ENCODE data around the gene PSPN. TPM values are rescaled to one million over a fixed set of nuclear protein-coding genes. Genes with fewer than 3 reads are reported as not detected.

The PSPN gene
- total RNA-seq, 2 donors from 2014 or later = 1.7 to 6.0 TPM

GRCh38 chr19:6340493-6341201 lies 35.1 kb downstream of the PSPN start:
- no peak overlapping the region for H3K27ac ChIP-seq
- no peaks in the 10 kb centered on the region for H3K27me3 ChIP-seq
- no peak overlapping the region for H3K9ac ChIP-seq (ENCODE audit: low read depth in 2 of 2, low read length in 2 of 2)
- intact Hi-C loops (cut with DNase I) = no loop called here
- H3K4me1 ChIP-seq = no peaks in the 10 kb centered on the region
- no peak for DNase-seq
- TF ChIP-seq CTCF (IDR thresholded peaks at IDR 0.05) = no peak
- no peak overlapping the region for H3K4me3 ChIP-seq
- H3K36me3 ChIP-seq = no peaks in the 10 kb centered on the region
- H3K9me3 ChIP-seq = no peaks in the 10 kb centered on the region

GRCh38 chr19:6334490-6335285 lies 41.0 kb downstream of the PSPN start:
- no peaks in the 10 kb centered on the region for H3K36me3 ChIP-seq
- no peaks in the 10 kb centered on the region for H3K4me1 ChIP-seq
- no peak overlapping the region for H3K4me3 ChIP-seq
- no peaks in the 10 kb centered on the region for H3K9me3 ChIP-seq
- no peak overlapping the region for H3K27ac ChIP-seq
- DNase-seq = no peak
- no peaks in the 10 kb centered on the region for H3K27me3 ChIP-seq
- intact Hi-C loops (cut with DNase I) = no loop called here
- no peak for TF ChIP-seq CTCF (IDR thresholded peaks at IDR 0.05)
- no peak overlapping the region for H3K9ac ChIP-seq (ENCODE audit: low read depth in 2 of 2, low read length in 2 of 2)

- Histone ChIP-seq H3K27ac (no peak within 1 kb of the TSS), H3K9ac (ENCODE audit: low read depth in 2 of 2, low read length in 2 of 2) (no peak within 1 kb of the TSS), H3K27me3 (no peaks in the 10 kb centered on the region), H3K9me3 (no peaks in the 10 kb centered on the region), H3K36me3 (no peaks in the 10 kb centered on the region), H3K4me3 (no peak within 1 kb of the TSS), H3K4me1 (no peaks in the 10 kb centered on the region)
- intact Hi-C loops (cut with DNase I) = no loop called here
- no peak for DNase-seq
- no peak for TF ChIP-seq CTCF (IDR thresholded peaks at IDR 0.05)
These were observed 42.3 kb downstream of the PSPN start, which contains the start of gene ACER1 for GRCh38 chr19:6333439-6333838. Gene ACER1 (minus strand): TSS chr19:6333612. CDS start chr19:6333551, 61 bp downstream.

DNA sequence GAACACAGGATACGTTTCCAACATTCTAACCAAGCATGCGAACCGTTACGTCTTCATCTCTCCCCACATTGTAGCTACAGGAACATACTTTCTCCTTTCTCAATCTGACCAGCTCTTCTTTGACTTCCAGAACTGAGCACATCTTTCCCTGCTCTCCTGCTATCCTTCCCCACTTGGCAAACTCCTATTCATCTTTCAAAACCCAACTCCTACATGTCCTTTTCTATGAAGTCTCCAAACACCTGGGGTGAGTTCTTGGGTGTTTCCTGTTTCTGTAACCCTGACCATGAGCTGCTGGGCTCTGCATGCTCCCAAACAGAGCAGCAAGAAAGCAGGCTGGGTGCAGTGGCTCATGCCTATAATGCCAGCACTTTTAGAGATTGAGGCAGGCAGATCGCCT lies 48.9 kb downstream of the PSPN start:
- no peaks in the 10 kb centered on the region for H3K9me3 ChIP-seq
- no peak overlapping the region for H3K4me3 ChIP-seq
- intact Hi-C loops (cut with DNase I) = no loop called here

GRCh38 chr19:6325614-6326013 lies 50.1 kb downstream of the PSPN start:
- no peak for TF ChIP-seq CTCF (IDR thresholded peaks at IDR 0.05)
- Histone ChIP-seq H3K4me1 (no peaks in the 10 kb centered on the region), H3K4me3 (no peak overlapping the region), H3K27me3 (no peaks in the 10 kb centered on the region), H3K9ac (ENCODE audit: low read depth in 2 of 2, low read length in 2 of 2) (no peak overlapping the region), H3K27ac (no peak overlapping the region), H3K9me3 (no peaks in the 10 kb centered on the region), H3K36me3 (no peaks in the 10 kb centered on the region)
- DNase-seq = no peak
- intact Hi-C loops (cut with DNase I) = no loop called here

More for the DNA sequence above, 48.9 kb downstream of the PSPN start:
- Histone ChIP-seq H3K27me3 (no peaks in the 10 kb centered on the region), H3K9ac (ENCODE audit: low read depth in 2 of 2, low read length in 2 of 2) (no peak overlapping the region), H3K36me3 (no peaks in the 10 kb centered on the region), H3K4me1 (no peaks in the 10 kb centered on the region), H3K27ac (no peak overlapping the region)
- TF ChIP-seq CTCF (IDR thresholded peaks at IDR 0.05) = no peak
- no peak for DNase-seq

Small RNA genes lying within 50 kb of the gene (microRNA-seq; reads per million reads assigned to microRNA genes)
- gene MIR3940 (64.5 reads per million, percentile 48 among the genes with 10 or more reads in this experiment), gene MIR6790 (not detected), gene MIR6885 (3.3 reads per million)

Other genes with a start within 250 kb of the PSPN start
- gene ACSBG2, start 240.3 kb downstream of the PSPN start, total RNA-seq = not detected
- gene MLLT1, start 96.0 kb downstream of the PSPN start, total RNA-seq = 10 to 100 TPM; 26.4 to 59.2 TPM
- gene ACER1, start 42.3 kb downstream of the PSPN start, total RNA-seq = not detected
- gene CLPP, start 14.4 kb downstream of the PSPN start, total RNA-seq = 100 to 1,000 TPM in 1 of 2 donors, 10 to 100 TPM in 1; 70.0 to 122 TPM
- 100 to 1,000 TPM; 135 to 150 TPM for gene ALKBH7, start 3.1 kb downstream of the PSPN start, total RNA-seq
- 10 to 100 TPM; 58.2 to 73.6 TPM for gene GTF2F1, start 17.2 kb upstream of the PSPN start, total RNA-seq
- 100 to 1,000 TPM; 210 to 433 TPM for gene KHSRP, start 48.9 kb upstream of the PSPN start, total RNA-seq
- gene SLC25A41, start 57.8 kb upstream of the PSPN start, total RNA-seq = 1 to 10 TPM in 1 of 2 donors, not detected in 1; 1.8 TPM
- 100 to 1,000 TPM; 124 to 151 TPM for gene SLC25A23, start 83.9 kb upstream of the PSPN start, total RNA-seq
- 100 to 1,000 TPM; 115 to 118 TPM for gene CRB3, start 88.3 kb upstream of the PSPN start, total RNA-seq
- 1 to 10 TPM; 2.5 to 2.9 TPM for gene DENND1C, start 105.9 kb upstream of the PSPN start, total RNA-seq
- gene TUBB4A, start 126.4 kb upstream of the PSPN start, total RNA-seq = 1 to 10 TPM in 1 of 2 donors, under 1 TPM in 1; 0.44 to 1.4 TPM
- gene TNFSF9, start 155.1 kb upstream of the PSPN start, total RNA-seq = 1 to 10 TPM in 1 of 2 donors, under 1 TPM in 1; 0.79 to 4.0 TPM
- under 1 TPM; 0.27 to 0.57 TPM for gene CD70, start 215.2 kb upstream of the PSPN start, total RNA-seq